Dermis lymphatic vessel endothelial cell (primary cell): ENCODE results near the gene DHRS2. TPM values are rescaled to one million over a fixed set of nuclear protein-coding genes. Genes with fewer than 3 reads are reported as not detected.

Experiments
- total RNA-seq: library from RNA; depleted of rRNA; stranded (reverse); fragments of >200 nt; gene quantifications from 2 replicates; pipeline ENCODE4 v1.2.1, GENCODE V29; 2014

The DHRS2 gene
- total RNA-seq = 2.9 and 4.1 TPM in 2 replicates

GRCh38 chr14:23636317-23637211, at the start of gene DHRS2:
Gene DHRS2, plus strand, starts transcription at chr14:23636364. Its CDS starts 2,501 bp downstream, at chr14:23638865.

Other genes starting within 250 kb of the DHRS2 start
- gene MYH6, start 228.1 kb upstream of the DHRS2 start, total RNA-seq = not detected in 2 replicates
- not detected in 2 replicates for gene MYH7, start 200.7 kb upstream of the DHRS2 start, total RNA-seq
- gene NGDN, start 166.7 kb upstream of the DHRS2 start, total RNA-seq = 43.6 and 49.0 TPM in 2 replicates
- gene ZFHX2, start 84.6 kb upstream of the DHRS2 start, total RNA-seq = 0.09 and 0.11 TPM in 2 replicates
- 7.2 and 7.4 TPM in 2 replicates for gene THTPA, start 80.1 kb upstream of the DHRS2 start, total RNA-seq
- gene AP1G2, start 68.6 kb upstream of the DHRS2 start, total RNA-seq = 24.2 and 30.0 TPM in 2 replicates
- under 0.01 TPM in 1 of 2 replicates, not detected in the other for gene JPH4, start 57.6 kb upstream of the DHRS2 start, total RNA-seq